SW480 (cell line): ENCODE measurements around the gene MED26.

Experiments
- DNase-seq: peaks from one replicate; pipeline ENCODE4 v3.0.0-alpha.2; 2016; ENCODE audit warnings: low spot score

Gene MED26

DNA sequence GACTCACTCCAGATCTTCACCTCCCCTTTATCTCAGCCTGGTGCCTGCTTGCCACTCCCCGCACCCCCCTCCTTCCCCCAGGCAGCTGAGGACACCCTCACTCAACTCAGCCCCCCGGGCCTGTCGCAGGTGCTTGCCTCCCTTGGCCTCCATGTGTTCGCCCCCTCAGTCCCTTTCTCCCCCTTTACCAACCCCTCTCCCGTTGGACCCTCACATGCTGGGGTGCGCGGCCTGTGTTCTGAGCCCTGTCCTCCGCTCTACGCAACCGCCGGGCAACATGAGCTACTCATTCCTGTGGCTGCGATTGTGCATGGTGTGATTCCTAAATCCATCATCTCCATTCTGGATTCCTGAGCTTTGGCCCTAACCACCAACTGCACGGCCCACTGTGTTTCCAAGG lies 90.9 kb downstream of the MED26 start:
- DNase-seq: no peak

DNA sequence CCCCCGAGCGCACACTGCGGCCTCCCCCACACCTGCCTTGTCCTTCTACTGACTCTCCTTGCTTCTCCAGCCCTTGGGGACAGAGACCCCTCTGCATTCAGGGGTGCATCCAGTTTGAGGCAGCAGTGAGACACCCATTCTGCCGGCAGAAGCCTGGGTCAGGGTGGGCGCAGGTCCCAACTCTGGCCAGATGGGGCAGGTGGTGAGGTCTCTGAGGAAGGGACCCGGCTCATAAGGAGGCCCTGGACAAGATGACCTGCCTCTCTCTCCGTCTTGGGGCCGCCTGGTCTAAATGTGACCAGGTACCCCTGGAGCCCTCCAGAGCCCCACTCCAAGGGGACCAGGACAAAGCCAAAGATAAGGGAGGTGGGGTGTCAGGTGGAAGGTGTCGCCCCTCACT lies 91.9 kb downstream of the MED26 start:
- DNase-seq: no peak

DNA sequence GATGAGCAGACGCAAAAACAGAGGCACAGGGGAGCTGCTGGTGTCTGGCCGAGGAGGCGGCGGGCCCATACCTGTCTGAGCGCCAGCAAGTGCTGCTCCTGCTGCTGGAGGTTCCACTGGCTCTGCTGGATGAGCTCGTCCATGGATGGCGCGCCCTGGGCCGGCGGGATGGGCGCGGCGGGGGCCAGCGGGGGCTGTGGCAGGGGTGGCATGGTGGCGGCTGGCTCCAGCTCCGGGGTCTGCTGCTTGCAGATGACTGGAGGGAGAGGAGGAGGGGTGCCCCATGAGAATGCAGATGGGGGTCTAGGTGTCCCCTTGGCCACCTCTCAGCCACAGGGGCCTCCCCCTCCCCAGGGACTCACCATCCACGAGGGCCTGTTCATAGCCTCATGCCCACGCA lies 92.6 kb downstream of the MED26 start:
- no peak for DNase-seq

DNA sequence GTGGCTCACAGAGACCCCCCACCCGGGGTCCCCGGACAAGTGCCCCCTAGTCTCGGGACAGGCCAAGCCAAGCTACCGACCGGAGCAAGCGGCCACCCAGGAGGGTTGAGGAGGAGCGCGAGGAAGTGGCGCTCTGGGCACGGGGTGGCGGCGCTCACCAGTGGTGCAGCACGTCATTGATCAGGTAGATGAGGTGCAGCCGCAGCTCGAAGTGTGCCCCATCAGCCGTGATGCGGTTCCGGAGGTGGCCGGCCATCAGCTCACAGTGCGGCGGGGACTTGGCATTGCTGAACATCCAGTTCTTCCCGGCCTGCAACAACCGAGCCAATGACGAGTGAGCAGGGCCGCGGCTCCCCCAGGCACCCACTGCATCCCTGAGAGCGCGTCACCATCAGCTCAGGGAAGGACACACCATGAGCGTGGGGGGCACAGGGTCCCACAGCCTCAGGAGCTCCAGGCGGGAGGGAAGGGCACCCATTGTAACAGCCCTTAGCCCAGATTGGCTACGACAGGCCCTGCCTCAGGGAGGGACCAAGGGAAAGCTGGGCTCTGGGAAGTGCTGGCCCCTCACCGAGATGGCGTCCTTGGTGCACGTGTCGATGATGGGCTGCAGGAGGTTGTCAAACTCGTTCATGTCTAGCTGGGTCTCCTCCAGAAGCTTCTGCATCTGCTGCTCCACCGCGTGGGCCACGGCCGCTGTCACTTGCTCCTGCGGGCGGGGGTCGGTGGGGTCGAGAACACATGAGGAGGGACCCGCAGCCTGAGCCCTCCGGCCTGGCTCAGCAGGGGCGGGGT lies 95.4 kb downstream of the MED26 start:
- no peak for DNase-seq

DNA sequence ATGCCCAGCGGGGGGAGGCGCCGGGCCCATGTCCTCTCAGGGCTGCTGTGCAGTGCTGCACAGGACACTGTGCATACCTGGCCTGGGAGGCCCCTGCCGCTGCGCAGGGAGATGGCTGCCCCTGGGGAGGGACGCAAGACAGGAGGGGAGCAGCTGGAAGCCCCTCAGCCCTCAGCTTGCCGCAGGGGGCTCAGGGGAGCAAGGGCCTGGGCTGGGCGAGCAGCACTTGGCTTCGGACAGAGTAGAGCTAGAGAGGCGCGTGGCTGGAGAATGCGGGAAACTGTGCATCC lies 96.7 kb downstream of the MED26 start:
- no peak for DNase-seq

DNA sequence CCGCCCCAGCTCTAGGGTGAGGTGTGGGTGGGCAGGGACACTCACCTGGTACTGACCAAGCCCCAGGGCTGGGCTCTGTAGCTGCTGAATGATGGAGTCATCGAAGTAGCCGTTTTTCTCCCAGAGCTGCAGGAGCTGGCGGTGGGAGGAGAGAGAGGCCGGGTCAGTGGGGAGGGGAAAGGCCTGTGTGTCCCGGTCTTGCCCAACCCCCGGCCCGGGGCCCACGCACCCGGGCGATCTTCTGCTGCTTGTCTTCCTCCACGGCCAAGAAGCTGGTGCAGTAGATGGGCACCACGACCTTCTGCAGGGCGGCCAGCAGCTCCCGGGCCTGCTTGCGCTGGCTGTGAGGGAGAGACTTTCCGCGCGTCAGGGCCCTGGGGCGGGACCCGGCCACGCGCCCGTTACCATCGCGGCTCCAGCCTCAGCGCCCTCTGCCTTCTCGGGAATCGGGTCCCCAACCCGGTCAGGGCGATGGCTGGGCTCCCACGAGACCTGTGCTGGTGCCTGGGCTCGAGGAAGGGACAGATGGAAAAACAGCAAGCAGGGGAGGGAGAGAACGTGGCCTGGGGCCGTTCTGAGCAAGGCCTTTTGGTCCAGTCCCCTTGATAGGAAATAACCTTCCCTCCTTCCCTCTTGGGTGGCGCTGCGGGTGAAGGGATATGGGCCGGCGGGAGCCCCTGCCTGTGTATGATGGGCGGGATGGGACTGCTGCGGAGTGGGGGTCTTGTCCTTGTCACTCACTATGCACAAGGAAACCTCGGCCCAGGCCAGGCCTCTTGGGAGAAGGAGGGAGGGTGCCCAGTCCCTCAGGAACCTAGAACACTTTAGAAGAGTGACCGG lies 97.2 kb downstream of the MED26 start:
- DNase-seq: no peak

DNA sequence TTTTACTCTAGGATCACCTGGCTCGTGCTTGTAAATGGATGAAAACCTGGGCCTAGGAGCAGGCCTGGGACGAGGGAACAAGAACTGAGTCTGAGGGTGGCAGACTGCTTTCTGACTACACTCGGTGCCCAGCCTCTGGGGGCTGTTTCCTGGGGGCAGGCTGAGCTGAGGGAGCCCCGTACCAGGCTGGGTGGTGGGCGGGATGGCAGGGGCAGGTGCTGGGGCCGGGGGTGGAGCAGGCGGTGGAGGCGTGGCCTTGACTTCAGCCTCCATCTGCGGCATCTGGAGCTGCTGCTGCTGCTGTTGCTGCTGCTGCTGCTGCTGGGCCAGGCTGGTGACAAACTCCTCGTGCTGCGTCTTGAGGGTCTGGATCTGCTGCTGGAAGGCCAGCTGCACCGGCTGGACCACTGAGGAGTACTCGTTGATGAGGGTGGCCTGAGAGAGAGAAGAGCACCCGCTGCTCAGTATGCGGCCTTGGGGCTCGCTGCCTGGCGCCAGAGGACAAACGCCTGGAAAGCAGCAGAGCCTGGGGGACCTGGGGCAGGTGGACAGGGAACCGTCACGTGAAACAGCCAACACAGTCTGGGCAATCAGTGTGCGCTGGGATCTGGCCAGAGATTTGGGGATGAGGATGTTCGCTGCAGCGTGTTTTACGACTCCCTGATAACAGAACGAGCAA lies 98.4 kb downstream of the MED26 start:
- DNase-seq: no peak

DNA sequence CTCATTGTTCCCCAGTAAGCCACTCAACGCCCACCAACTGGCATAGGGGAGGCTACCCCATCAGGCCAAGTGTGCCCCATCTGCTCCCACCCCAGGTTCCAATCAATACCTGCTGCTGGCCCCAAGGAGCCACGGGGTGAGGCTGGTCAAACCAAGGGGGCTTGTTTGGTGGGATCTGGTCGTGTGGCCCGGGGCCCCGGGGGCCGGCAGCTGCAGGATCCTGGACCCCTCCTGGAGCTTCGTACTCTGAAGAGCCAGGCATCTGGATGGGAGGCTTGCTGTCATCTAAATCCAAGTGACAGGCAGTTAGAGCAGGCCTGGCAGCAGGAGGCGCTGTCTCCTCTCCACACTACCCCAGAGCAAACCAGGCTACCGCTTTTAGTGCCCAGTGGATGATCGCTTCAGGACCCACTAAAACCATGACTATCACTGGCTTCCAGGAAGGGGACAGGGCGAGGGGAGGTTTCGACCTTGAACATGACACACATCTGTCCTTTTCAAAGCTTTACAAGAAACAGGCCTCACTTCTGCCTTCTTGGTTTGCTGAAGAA lies 100.0 kb downstream of the MED26 start:
- DNase-seq: no peak

DNA sequence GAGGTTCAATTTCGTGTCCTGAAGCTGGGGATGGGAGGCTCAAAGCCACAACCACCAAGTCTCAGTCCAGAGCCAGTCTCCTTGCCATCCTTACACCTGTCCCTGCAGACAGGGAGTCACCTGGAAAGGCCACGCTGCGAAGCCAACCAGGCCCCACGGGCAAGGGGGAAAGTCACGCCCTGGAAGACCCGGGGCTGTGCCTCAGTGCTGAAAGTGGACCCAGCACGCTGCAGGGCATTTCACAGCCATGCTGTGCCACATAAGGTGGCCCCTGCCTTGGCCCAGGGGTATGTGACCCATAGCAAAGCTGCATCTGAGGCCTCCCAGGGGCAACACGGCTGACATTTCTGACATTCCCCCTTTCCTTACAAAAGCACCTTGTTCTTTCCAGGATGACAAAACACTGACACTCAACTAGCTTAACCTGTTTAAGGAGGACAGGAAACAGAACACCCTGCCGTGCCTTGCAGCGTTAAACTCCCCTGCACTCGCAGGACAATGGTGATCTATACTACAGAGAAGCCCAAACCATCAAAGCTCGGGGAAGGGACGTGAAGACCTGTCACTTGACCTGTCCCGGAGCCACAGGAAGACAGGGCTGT lies 100.6 kb downstream of the MED26 start:
- DNase-seq: no peak

DNA sequence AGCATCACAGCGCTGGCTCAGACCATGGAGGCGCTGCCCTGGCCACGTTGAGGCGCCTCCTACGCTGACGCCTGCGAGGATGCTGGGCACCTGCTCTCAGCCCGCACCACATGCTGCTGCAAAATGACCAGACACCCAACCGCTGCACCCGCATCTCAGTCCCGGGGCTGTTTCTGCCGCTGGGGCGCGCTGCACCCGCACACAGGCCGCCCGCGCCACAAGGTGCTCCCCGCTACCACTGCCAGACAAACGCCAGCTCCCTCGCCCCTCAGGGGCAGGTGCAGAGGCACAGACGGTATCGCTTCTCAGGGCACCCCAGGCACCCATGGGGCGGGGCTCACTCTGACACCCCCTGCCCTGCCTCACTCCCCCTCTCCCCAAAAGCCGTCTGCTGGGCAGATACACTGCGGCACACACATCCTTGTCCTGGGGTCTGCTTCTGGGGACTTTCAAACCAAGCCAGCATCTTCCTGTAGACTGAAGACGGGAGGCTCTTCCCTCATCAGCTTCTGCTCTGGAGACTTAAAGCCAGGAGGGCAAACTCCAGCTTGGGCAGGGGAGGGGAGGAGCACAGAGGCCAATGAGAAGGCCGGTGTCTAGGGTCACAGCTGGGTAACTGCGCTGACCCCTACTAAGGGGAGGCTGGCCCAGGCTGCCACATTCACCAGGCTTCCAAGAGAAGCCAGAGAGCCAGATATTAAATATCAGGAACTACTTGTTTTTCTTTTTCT lies 102.1 kb downstream of the MED26 start:
- no peak for DNase-seq

DNA sequence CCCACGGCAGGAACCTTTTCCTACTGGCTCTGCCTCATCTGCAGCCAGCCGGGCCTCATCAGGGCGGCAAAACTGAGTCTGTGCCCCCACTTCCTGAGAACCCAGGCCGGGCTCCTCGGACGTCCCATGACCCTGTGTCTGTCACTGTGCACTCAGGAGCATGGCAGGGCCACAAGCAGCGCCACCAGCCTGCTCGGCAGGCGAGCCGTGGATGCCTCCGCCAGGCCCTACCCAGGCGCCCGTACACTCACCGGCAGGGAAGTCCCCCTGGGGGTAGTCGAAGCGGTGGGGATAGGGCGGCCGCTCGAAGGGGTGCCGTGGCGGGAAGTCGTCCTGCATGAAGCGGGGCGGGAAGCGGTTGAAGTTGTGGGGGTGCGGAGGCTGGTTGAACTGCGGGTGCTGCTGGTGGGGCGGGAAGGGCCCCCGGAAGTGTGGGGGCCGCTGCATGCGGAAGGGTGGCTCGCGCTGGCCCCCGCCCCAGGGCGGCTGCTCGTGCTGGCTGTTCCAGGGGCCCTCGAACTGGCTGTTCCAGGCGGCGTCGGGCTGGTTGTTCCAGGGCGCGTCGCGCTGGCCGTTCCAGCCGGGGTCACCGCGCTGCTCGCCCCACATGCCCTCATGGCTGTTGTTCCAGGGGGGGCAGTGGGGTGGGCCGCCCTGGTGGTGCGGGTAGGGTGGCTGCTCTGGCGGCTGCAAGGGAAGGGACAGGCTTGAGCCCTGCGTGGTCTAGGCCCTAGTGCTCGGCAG lies 102.8 kb downstream of the MED26 start:
- no peak for DNase-seq
